Measurements from ENCODE around the gene KIF1A.

KIF1A gene

GRCh38 chr2:240774856-240775255 is 45.2 kb downstream of the KIF1A start:
- no peak for DNase-seq (ENCODE audit: low spot score)
- no peak for TF ChIP-seq CTCF (IDR thresholded peaks at IDR 0.05)
- Histone ChIP-seq H3K27ac (no peak overlapping the region), H3K4me3 (no peak overlapping the region)

- H3K27ac ChIP-seq = no peak overlapping the region
- TF ChIP-seq CTCF (IDR thresholded peaks at IDR 0.05) = no peak
- H3K4me3 ChIP-seq = no peak overlapping the region
- no peak for DNase-seq (ENCODE audit: low spot score)
These were observed 50.9 kb downstream of the KIF1A start for GRCh38 chr2:240769096-240769495.

GRCh38 chr2:240768216-240768615 is 51.8 kb downstream of the KIF1A start:
- no peak for TF ChIP-seq CTCF (IDR thresholded peaks at IDR 0.05)
- no peak overlapping the region for H3K27ac ChIP-seq
- DNase-seq (ENCODE audit: low spot score) = no peak
- H3K4me3 ChIP-seq = no peak overlapping the region

GRCh38 chr2:240767341-240767740 is 52.7 kb downstream of the KIF1A start:
- H3K27ac ChIP-seq = no peak overlapping the region
- no peak overlapping the region for H3K4me3 ChIP-seq
- no peak for DNase-seq (ENCODE audit: low spot score)
- TF ChIP-seq CTCF (IDR thresholded peaks at IDR 0.05) = no peak

GRCh38 chr2:240766072-240766471 is 53.9 kb downstream of the KIF1A start:
- no peak for DNase-seq (ENCODE audit: low spot score)
- Histone ChIP-seq H3K27ac (no peak overlapping the region), H3K4me3 (no peak overlapping the region)
- no peak for TF ChIP-seq CTCF (IDR thresholded peaks at IDR 0.05)

GRCh38 chr2:240765007-240765406 is 55.0 kb downstream of the KIF1A start:
- no peak for TF ChIP-seq CTCF (IDR thresholded peaks at IDR 0.05)
- H3K27ac ChIP-seq = no peak overlapping the region
- no peak overlapping the region for H3K4me3 ChIP-seq
- DNase-seq (ENCODE audit: low spot score) = no peak

GRCh38 chr2:240764605-240765004 is 55.4 kb downstream of the KIF1A start:
- no peak overlapping the region for H3K27ac ChIP-seq
- TF ChIP-seq CTCF (IDR thresholded peaks at IDR 0.05) = no peak
- no peak for DNase-seq (ENCODE audit: low spot score)
- no peak overlapping the region for H3K4me3 ChIP-seq

Measured in coronary artery (tissue), 2 donors.